ENCODE measurements around the gene TEF. TPM values are rescaled to one million over a fixed set of nuclear protein-coding genes. Genes with fewer than 3 reads are reported as not detected.

The TEF gene
- total RNA-seq, 1 experiment from 2014 or later = 19.4 TPM

- Histone ChIP-seq H3K9me3 (ENCODE audit: insufficient read depth, low read depth) (no peaks in the 10 kb centered on the region), H4K20me1 (ENCODE audit: insufficient read depth) (peaks cover 4% of the 10 kb centered on the region; the same call in 1 of the 2 replicates), H3K4me2 (no peak overlapping the region), H3K4me3 (no peak overlapping the region), H3K79me2 (ENCODE audit: low read depth) (no peaks in the 10 kb centered on the region), H3K4me1 (replicated peaks; ENCODE audit: insufficient read depth) (no peaks in the 10 kb centered on the region), H2AFZ (no peak overlapping the region), H3K27me3 (ENCODE audit: insufficient read depth, low read depth) (no peaks in the 10 kb centered on the region), H3K27ac (no peak overlapping the region), H3K36me3 (ENCODE audit: low read depth) (0 out of 2 replicates have a peak, but pooled peaks cover 5% of the 10 kb centered on the region), H3K9me2 (ENCODE audit: insufficient read depth) (no peaks in the 10 kb centered on the region), H3F3A (ENCODE audit: insufficient read depth, low read depth) (no peaks in the 10 kb centered on the region; the same call in 1 of the 2 replicates)
- POLR2A ChIA-PET (ENCODE audit: unreplicated experiment) = no interaction called here
- CTCF ChIA-PET = interaction anchor here (0.6 kb wide), 1 partner anchor 256 kb away, joined by 14 read pairs; the partner anchor contains the start of gene PMM1
- no peak for TF ChIP-seq CTCF (conservative IDR thresholded peaks at IDR 0.05)
- TF ChIP-seq EZH2 (IDR thresholded peaks at IDR 0.05; ENCODE audit: low read depth) = no peak
- no peak for DNase-seq
- no TSS peak for BruUV-seq (replicated peaks)
- intact Hi-C loops (cut with micrococcal nuclease; ENCODE audit: unreplicated experiment) = no loop called here
Measured at GRCh38 chr22:41333806-41334205, 47.9 kb upstream of the TEF start.

DNA sequence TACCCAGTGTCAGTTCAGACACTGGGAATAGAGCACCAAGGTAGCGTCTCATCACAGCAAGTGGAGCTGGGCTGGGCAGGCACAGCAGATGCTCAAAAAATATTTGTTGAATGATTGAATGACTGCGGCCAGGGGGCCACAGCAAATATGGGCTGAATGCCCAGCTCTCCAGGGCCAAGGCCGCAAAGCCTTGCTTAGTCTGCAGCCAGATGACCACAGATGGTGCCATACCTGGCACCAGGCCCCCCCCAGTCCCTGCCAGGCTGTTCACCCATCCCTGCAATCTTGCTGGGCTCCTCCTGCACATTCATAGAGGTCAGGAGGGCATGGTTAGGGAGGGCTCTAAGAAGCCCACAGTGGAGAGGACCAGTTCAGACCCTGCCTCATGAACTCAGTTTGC, 47.5 kb upstream of the TEF start:
- no TSS peak for BruUV-seq (replicated peaks)
- Histone ChIP-seq H3K9me2 (ENCODE audit: insufficient read depth) (no peaks in the 10 kb centered on the region), H3K4me2 (no peak overlapping the region), H3K27ac (no peak overlapping the region), H2AFZ (no peak overlapping the region), H4K20me1 (ENCODE audit: insufficient read depth) (peaks cover 4% of the 10 kb centered on the region; the same call in 1 of the 2 replicates), H3F3A (ENCODE audit: insufficient read depth, low read depth) (no peaks in the 10 kb centered on the region; the same call in 1 of the 2 replicates), H3K9me3 (ENCODE audit: insufficient read depth, low read depth) (no peaks in the 10 kb centered on the region), H3K79me2 (ENCODE audit: low read depth) (no peaks in the 10 kb centered on the region), H3K4me3 (no peak overlapping the region), H3K36me3 (ENCODE audit: low read depth) (0 out of 2 replicates have a peak, but pooled peaks cover 5% of the 10 kb centered on the region), H3K27me3 (ENCODE audit: insufficient read depth, low read depth) (no peaks in the 10 kb centered on the region), H3K4me1 (replicated peaks; ENCODE audit: insufficient read depth) (no peaks in the 10 kb centered on the region)
- intact Hi-C loops (cut with micrococcal nuclease; ENCODE audit: unreplicated experiment) = no loop called here
- ChIA-PET CTCF (interaction anchor here (0.6 kb wide), 1 partner anchor 255 kb away, joined by 14 read pairs; the partner anchor contains the start of gene PMM1), POLR2A (ENCODE audit: unreplicated experiment) (no interaction called here)
- TF ChIP-seq EZH2 (IDR thresholded peaks at IDR 0.05; ENCODE audit: low read depth) (no peak), CTCF (conservative IDR thresholded peaks at IDR 0.05) (no peak)
- DNase-seq = no peak

GRCh38 chr22:41334951-41335635, 46.6 kb upstream of the TEF start:
- Histone ChIP-seq H3K4me2 (no peak overlapping the region), H3K9me2 (ENCODE audit: insufficient read depth) (no peaks in the 10 kb centered on the region)
- no peak for DNase-seq

More at GRCh38 chr22:41334951-41335635, 46.6 kb upstream of the TEF start:
- H3K27me3 ChIP-seq (ENCODE audit: insufficient read depth, low read depth) = no peaks in the 10 kb centered on the region
- no peak overlapping the region for H3K27ac ChIP-seq
- peaks cover 4% of the 10 kb centered on the region; the same call in 1 of the 2 replicates for H4K20me1 ChIP-seq (ENCODE audit: insufficient read depth)
- H3K79me2 ChIP-seq (ENCODE audit: low read depth) = no peaks in the 10 kb centered on the region
- no peak overlapping the region for H2AFZ ChIP-seq
- no TSS peak for BruUV-seq (replicated peaks)
- H3K4me1 ChIP-seq (replicated peaks; ENCODE audit: insufficient read depth) = no peaks in the 10 kb centered on the region
- POLR2A ChIA-PET (ENCODE audit: unreplicated experiment) = no interaction called here
- intact Hi-C loops (cut with micrococcal nuclease; ENCODE audit: unreplicated experiment) = no loop called here
- CTCF ChIA-PET = no interaction called here
- no peaks in the 10 kb centered on the region; the same call in 1 of the 2 replicates for H3F3A ChIP-seq (ENCODE audit: insufficient read depth, low read depth)
- H3K9me3 ChIP-seq (ENCODE audit: insufficient read depth, low read depth) = no peaks in the 10 kb centered on the region
- no peak overlapping the region for H3K4me3 ChIP-seq
- no peak for TF ChIP-seq EZH2 (IDR thresholded peaks at IDR 0.05; ENCODE audit: low read depth)
- no peak for TF ChIP-seq CTCF (conservative IDR thresholded peaks at IDR 0.05)
- 0 out of 2 replicates have a peak, but pooled peaks cover 5% of the 10 kb centered on the region for H3K36me3 ChIP-seq (ENCODE audit: low read depth)
